A673 (cell line): ENCODE measurements around the gene GRID2. TPM values are rescaled to one million over a fixed set of nuclear protein-coding genes. Genes with fewer than 3 reads are reported as not detected.

ENCODE experiments used
- BruUV-seq: library from RNA; stranded (reverse); fragments of 400-500 nt; replicated peaks from 2 replicates; lab custom pipeline; 2021; lab: Mats Ljungman, UMichigan
- CTCF ChIA-PET: fragments of 300-600 bp; sonication (Branson Sonifier 250); formaldehyde crosslinking; loops from one replicate; lab custom pipeline; 2022; ENCODE audit warnings: antibody characterized with exemption; lab: Charles Lee
- POLR2A ChIA-PET: fragments of 300-600 bp; sonication (Branson Sonifier 250); formaldehyde crosslinking; loops from one replicate; lab custom pipeline; 2022; ENCODE audit warnings: antibody characterized with exemption; ENCODE audit not compliant: low non-redundant PET; lab: Charles Lee
- DNase-seq: peaks from one replicate; pipeline ENCODE4 v3.0.0-alpha.2; 2015; ENCODE audit warnings: low spot score
- H3K27ac ChIP-seq: fragments of 200-600 bp; sonication (generic); 2 replicates; pipeline ENCODE4 v1.5.1; 2016; ENCODE audit warnings: mixed run types, low read depth, mild to moderate bottlenecking, mixed read lengths, antibody characterized with exemption, low read length; ENCODE audit not compliant: poor library complexity, severe bottlenecking
- H3K27me3 ChIP-seq: fragments of 200-600 bp; sonication (generic); replicated peaks from 2 replicates; pipeline ENCODE4 v1.6.1; 2017; ENCODE audit warnings: mixed run types, low read depth, mild to moderate bottlenecking, mixed read lengths, antibody characterized with exemption, low read length; ENCODE audit not compliant: insufficient read depth, poor library complexity
- H3K36me3 ChIP-seq: fragments of 200-600 bp; sonication (generic); 2 replicates; pipeline ENCODE4 v1.6.1; 2016; ENCODE audit warnings: mixed run types, mild to moderate bottlenecking, mixed read lengths, antibody characterized with exemption, low read length; ENCODE audit not compliant: insufficient read depth, poor library complexity, severe bottlenecking
- H3K4me1 ChIP-seq: fragments of 200-600 bp; sonication (generic); 2 replicates; pipeline ENCODE4 v1.6.1; 2017; ENCODE audit warnings: mixed run types, mild to moderate bottlenecking, mixed read lengths, antibody characterized with exemption, low read length; ENCODE audit not compliant: insufficient read depth, poor library complexity, severe bottlenecking
- H3K4me3 ChIP-seq: fragments of 200-600 bp; sonication (generic); 2 replicates; pipeline ENCODE4 v1.5.1; 2016; ENCODE audit warnings: low read depth, mixed run types, mild to moderate bottlenecking, mixed read lengths, low read length; ENCODE audit not compliant: poor library complexity, severe bottlenecking
- H3K9me3 ChIP-seq: fragments of 200-600 bp; sonication (generic); 2 replicates; pipeline ENCODE4 v1.6.1; 2016; ENCODE audit warnings: mixed run types, low read depth, mild to moderate bottlenecking, mixed read lengths, antibody characterized with exemption, low read length; ENCODE audit not compliant: poor library complexity, severe bottlenecking
- EZH2 ChIP-seq: fragments of 200-600 bp; sonication (generic); IDR thresholded peaks from 2 replicates; pipeline ENCODE4 v1.6.1; 2017; ENCODE audit warnings: borderline replicate concordance, low read depth, mild to moderate bottlenecking, mixed read lengths, antibody characterized with exemption, low read length; ENCODE audit not compliant: poor library complexity, severe bottlenecking
- intact Hi-C: fragments of 100-400 bp; cut with micrococcal nuclease; formaldehyde crosslinking; loops from one replicate; pipeline ENCODE4 v1.10.0; 2022; ENCODE audit not compliant: unreplicated experiment
- total RNA-seq: library from RNA; stranded (reverse); gene quantifications from 2 replicates; pipeline ENCODE4 v1.2.3, GENCODE V29; 2021
- TF ChIP-seq, protein P1 (sequence below): fragments of 300-800, 200-600 bp; sonication (generic); conservative IDR thresholded peaks from 2 replicates; pipeline ENCODE4 v1.5.1; 2017; ENCODE audit warnings: low read depth, mild to moderate bottlenecking, antibody characterized with exemption, low read length, moderate library complexity, mixed read lengths

Gene GRID2
- total RNA-seq, 1 experiment from 2014 or later: not detected

DNA sequence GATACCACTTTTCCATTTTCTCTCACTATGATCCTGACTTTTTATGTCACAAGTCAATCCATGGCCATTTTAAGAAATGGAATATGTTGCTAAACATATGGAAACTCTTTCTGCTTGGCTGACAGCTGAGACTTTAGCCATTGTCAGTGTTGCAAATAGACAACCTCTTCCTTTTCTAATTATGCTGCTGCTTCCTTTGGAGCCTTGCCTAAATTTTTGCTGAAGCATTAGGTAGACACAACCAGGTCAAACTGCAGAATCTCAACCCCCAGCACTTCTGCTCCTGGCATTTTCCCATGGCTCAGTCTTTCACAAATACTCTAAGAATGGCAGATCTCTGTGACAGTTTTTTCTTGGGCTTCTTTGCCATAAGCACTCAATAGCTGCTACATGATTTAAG is 543.3 kb downstream of the GRID2 start:
- BruUV-seq: no TSS peak
- H3K4me3 ChIP-seq: no peak overlapping the region
- no peaks in the 10 kb centered on the region for H3K4me1 ChIP-seq
- intact Hi-C loops: no loop called here
- H3K27ac ChIP-seq: no peak overlapping the region
- no peak for DNase-seq
- POLR2A ChIA-PET: no interaction called here
- H3K9me3 ChIP-seq: no peaks in the 10 kb centered on the region
- no peaks in the 10 kb centered on the region for H3K36me3 ChIP-seq
- CTCF ChIA-PET: no interaction called here
- no peaks in the 10 kb centered on the region for H3K27me3 ChIP-seq
- TF ChIP-seq, protein P1, sequence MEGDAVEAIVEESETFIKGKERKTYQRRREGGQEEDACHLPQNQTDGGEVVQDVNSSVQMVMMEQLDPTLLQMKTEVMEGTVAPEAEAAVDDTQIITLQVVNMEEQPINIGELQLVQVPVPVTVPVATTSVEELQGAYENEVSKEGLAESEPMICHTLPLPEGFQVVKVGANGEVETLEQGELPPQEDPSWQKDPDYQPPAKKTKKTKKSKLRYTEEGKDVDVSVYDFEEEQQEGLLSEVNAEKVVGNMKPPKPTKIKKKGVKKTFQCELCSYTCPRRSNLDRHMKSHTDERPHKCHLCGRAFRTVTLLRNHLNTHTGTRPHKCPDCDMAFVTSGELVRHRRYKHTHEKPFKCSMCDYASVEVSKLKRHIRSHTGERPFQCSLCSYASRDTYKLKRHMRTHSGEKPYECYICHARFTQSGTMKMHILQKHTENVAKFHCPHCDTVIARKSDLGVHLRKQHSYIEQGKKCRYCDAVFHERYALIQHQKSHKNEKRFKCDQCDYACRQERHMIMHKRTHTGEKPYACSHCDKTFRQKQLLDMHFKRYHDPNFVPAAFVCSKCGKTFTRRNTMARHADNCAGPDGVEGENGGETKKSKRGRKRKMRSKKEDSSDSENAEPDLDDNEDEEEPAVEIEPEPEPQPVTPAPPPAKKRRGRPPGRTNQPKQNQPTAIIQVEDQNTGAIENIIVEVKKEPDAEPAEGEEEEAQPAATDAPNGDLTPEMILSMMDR: no peak
- TF ChIP-seq EZH2: no peak

DNA sequence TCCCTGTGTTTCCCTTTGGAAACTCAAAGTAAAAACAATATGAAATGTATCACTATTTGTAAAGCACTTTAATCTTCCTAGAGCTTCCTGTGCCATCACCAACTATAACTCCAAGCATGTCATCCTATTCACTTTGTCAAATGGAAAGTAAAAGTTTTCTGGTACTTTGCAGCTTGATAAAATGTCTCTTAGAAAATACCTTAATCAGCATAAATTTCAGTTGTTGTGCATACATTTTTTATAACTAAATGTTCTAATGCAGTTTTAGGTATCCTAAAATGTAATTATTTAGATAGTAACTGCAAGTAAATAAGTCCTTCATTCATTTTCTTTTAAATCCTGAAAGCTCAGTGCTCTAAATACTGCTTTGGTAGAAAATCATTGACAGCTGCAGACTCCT is 558.7 kb downstream of the GRID2 start:
- Histone ChIP-seq H3K27ac (no peak overlapping the region), H3K9me3 (no peaks in the 10 kb centered on the region), H3K4me3 (no peak overlapping the region), H3K4me1 (no peaks in the 10 kb centered on the region), H3K27me3 (no peaks in the 10 kb centered on the region), H3K36me3 (no peaks in the 10 kb centered on the region)
- no TSS peak for BruUV-seq
- ChIA-PET POLR2A (no interaction called here), CTCF (no interaction called here)
- intact Hi-C loops: no loop called here
- no peak for DNase-seq
- TF ChIP-seq EZH2: no peak
- TF ChIP-seq, protein P1: no peak

DNA sequence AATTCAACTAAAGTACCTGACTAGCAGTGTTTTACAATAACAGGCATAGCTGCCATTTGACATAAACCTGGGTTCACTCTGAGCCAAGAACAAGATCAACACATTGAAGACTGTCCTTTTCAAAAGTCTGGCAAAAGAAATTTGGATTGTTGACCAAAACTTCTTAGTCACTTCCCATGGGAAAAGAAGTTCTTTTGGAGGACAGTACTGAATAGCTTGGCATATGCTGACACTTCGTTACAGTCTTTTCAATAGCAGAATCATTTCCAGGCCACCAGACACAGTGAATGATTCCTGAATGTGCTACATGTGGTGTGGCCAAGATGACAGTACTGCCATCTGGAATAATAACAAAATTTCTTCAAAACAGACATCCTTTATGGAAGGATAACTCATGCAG is 560.3 kb downstream of the GRID2 start:
- DNase-seq: no peak
- BruUV-seq: no TSS peak
- Histone ChIP-seq H3K27me3 (no peaks in the 10 kb centered on the region), H3K9me3 (no peaks in the 10 kb centered on the region), H3K4me1 (no peaks in the 10 kb centered on the region), H3K36me3 (no peaks in the 10 kb centered on the region), H3K4me3 (no peak overlapping the region), H3K27ac (no peak overlapping the region)
- POLR2A ChIA-PET: no interaction called here
- TF ChIP-seq, protein P1: no peak
- no peak for TF ChIP-seq EZH2
- CTCF ChIA-PET: no interaction called here
- intact Hi-C loops: no loop called here
